Endothelial cell (in vitro differentiated cells): Measurements from ENCODE around the gene LYPD6B. TPM values are rescaled to one million over a fixed set of nuclear protein-coding genes. Genes with fewer than 3 reads are reported as not detected.
A peak's percentile ranks its signal among the peaks of the same experiment; 100 is the strongest.

ENCODE experiments used
- DNase-seq: peaks from one replicate; pipeline ENCODE4 v3.0.0; 2021; ENCODE audit warnings: low spot score
- H3K27ac Mint-ChIP-seq: one replicate; pipeline ENCODE4 v1.8.0; 2021; ENCODE audit warnings: mixed read lengths, inconsistent platforms; ENCODE audit not compliant: unreplicated experiment
- H3K27me3 Mint-ChIP-seq: one replicate; pipeline ENCODE4 v1.8.0; 2021; ENCODE audit warnings: mild to moderate bottlenecking, moderate library complexity, mixed read lengths, inconsistent platforms; ENCODE audit not compliant: unreplicated experiment
- H3K36me3 Mint-ChIP-seq: one replicate; pipeline ENCODE4 v1.8.0; 2021; ENCODE audit warnings: mild to moderate bottlenecking, low read depth, mixed read lengths, inconsistent platforms; ENCODE audit not compliant: unreplicated experiment
- H3K4me1 Mint-ChIP-seq: one replicate; pipeline ENCODE4 v1.8.0; 2021; ENCODE audit warnings: mild to moderate bottlenecking, mixed read lengths, inconsistent platforms; ENCODE audit not compliant: unreplicated experiment
- H3K4me3 Mint-ChIP-seq: one replicate; pipeline ENCODE4 v1.8.0; 2021; ENCODE audit warnings: mild to moderate bottlenecking, mixed read lengths, inconsistent platforms; ENCODE audit not compliant: unreplicated experiment
- H3K9me3 Mint-ChIP-seq: one replicate; pipeline ENCODE4 v1.8.0; 2021; ENCODE audit warnings: mixed read lengths, inconsistent platforms; ENCODE audit not compliant: unreplicated experiment
- total RNA-seq: library from RNA; stranded (reverse); fragmentation: NEBNext Ultra II Directional; extraction: Animal tissue kit (Norgen Biotek cat#: 25700); gene quantifications from one replicate; pipeline ENCODE4 v1.2.1, GENCODE V29; 2021; ENCODE audit not compliant: unreplicated experiment
- TF ChIP-seq, protein P1 (sequence below): fragments of 200-600 bp; sonication (generic); IDR thresholded peaks from one replicate; pipeline ENCODE4 v1.5.0; 2021; ENCODE audit warnings: antibody characterized with exemption; ENCODE audit not compliant: unreplicated experiment

The LYPD6B gene
- total RNA-seq, 1 donor from 2014 or later: 4.8 TPM

DNA sequence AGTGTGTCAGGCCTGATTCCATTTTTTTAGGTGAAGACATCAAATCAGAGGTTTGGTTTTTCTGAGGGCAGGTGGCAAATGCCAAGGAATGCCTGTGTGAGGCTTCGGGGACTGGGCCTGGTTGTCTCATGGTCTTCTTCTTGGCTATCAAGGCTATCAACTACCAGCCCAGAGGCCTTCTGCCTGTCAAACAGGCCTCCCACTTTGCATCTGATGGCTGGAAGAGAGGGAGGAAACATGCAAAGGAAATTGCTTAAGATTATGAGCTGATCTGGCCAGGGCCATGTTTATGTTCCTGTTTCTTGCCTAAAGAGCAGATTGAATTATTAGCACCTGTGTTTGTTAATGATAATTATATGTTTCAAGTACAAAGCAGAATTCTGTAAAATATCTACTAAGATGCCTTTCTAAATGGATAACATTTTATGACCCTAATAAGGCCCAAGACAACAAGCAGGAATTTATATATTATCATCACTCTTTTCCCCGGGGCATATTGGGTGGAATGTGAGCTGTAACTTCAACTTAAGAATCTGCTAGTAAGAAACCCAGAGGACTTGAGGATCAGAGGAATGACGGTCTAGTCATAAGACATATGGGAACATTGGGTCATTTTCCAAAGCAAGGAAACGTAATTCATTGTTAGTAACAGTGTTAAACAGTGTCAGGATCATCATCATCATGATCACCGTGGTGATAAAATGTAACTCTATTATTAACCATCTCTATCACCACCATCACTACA is 123.2 kb downstream of the LYPD6B start:
- Mint-ChIP-seq H3K27ac (peak overlapping the region; percentile 11), H3K4me1 (peaks cover 24% of the 10 kb centered on the region), H3K9me3 (no peaks in the 10 kb centered on the region), H3K36me3 (no peaks in the 10 kb centered on the region), H3K27me3 (peaks cover 6% of the 10 kb centered on the region), H3K4me3 (no peak overlapping the region)
- no peak for DNase-seq
- TF ChIP-seq, protein P1, sequence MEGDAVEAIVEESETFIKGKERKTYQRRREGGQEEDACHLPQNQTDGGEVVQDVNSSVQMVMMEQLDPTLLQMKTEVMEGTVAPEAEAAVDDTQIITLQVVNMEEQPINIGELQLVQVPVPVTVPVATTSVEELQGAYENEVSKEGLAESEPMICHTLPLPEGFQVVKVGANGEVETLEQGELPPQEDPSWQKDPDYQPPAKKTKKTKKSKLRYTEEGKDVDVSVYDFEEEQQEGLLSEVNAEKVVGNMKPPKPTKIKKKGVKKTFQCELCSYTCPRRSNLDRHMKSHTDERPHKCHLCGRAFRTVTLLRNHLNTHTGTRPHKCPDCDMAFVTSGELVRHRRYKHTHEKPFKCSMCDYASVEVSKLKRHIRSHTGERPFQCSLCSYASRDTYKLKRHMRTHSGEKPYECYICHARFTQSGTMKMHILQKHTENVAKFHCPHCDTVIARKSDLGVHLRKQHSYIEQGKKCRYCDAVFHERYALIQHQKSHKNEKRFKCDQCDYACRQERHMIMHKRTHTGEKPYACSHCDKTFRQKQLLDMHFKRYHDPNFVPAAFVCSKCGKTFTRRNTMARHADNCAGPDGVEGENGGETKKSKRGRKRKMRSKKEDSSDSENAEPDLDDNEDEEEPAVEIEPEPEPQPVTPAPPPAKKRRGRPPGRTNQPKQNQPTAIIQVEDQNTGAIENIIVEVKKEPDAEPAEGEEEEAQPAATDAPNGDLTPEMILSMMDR: no peak

DNA sequence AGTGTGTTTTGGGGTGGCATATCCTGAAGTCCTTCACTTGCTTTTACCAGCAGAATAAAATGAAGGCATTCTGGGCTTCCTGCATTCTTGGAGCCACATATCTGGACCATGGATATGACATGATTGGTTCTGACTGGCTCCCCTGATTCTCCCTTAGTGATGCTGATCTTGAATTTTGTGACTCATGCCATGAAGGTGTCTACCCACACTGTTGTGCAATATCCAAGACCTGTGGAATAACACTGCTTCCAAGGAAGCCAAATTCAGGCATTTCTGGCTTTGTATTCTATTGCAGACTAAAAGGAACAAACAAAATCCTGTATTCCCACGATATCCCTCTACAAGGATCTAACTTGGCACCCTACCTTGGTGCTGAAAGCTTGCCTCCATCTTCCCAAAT is 125.8 kb downstream of the LYPD6B start:
- peaks cover 28% of the 10 kb centered on the region for H3K4me1 Mint-ChIP-seq
- H3K36me3 Mint-ChIP-seq: no peaks in the 10 kb centered on the region
- TF ChIP-seq, protein P1: no peak
- H3K27ac Mint-ChIP-seq: no peak overlapping the region
- H3K9me3 Mint-ChIP-seq: no peaks in the 10 kb centered on the region
- peaks cover 6% of the 10 kb centered on the region for H3K27me3 Mint-ChIP-seq
- no peak for DNase-seq
- H3K4me3 Mint-ChIP-seq: no peak overlapping the region

GRCh38 chr2:149164827-149165226 is 126.3 kb downstream of the LYPD6B start:
- TF ChIP-seq, protein P1: no peak
- Mint-ChIP-seq H3K27ac (no peak overlapping the region), H3K27me3 (peaks cover 3% of the 10 kb centered on the region), H3K36me3 (no peaks in the 10 kb centered on the region), H3K4me3 (no peak overlapping the region), H3K9me3 (no peaks in the 10 kb centered on the region), H3K4me1 (peaks cover 28% of the 10 kb centered on the region)
- DNase-seq: no peak

- peaks cover 3% of the 10 kb centered on the region for H3K27me3 Mint-ChIP-seq
- no peaks in the 10 kb centered on the region for H3K9me3 Mint-ChIP-seq
- no peaks in the 10 kb centered on the region for H3K36me3 Mint-ChIP-seq
- DNase-seq: no peak
- TF ChIP-seq, protein P1: no peak
- H3K27ac Mint-ChIP-seq: no peak overlapping the region
- H3K4me3 Mint-ChIP-seq: no peak overlapping the region
- H3K4me1 Mint-ChIP-seq: peaks cover 12% of the 10 kb centered on the region
Measured at GRCh38 chr2:149167001-149167780, 128.7 kb downstream of the LYPD6B start.

DNA sequence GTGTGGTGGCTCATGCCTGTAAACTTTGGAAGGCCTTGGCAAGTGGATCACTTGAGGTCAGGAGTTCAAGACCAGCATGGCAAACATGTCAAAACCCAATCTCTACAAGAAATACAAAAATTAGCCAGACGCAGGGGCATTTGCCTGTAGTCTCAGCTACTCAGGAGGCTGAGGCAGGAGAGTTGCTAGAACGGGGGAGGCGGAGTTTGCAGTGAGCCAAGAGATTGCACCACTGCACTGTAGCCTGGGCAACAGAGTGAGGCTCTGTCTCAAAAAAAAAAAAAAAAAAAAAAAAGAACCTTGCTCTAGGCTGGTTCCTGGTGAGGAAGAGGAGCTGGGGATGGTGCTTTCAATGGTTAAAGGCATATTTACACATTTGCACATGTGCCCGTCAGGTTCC is 129.4 kb downstream of the LYPD6B start:
- Mint-ChIP-seq H3K27me3 (peaks cover 3% of the 10 kb centered on the region), H3K9me3 (no peaks in the 10 kb centered on the region), H3K4me1 (peaks cover 5% of the 10 kb centered on the region), H3K27ac (no peak overlapping the region), H3K4me3 (no peak overlapping the region), H3K36me3 (no peaks in the 10 kb centered on the region)
- DNase-seq: no peak
- TF ChIP-seq, protein P1: no peak
